CD14-positive monocyte (primary cell): ENCODE measurements around the gene RIT2. TPM values are rescaled to one million over a fixed set of nuclear protein-coding genes. Genes with fewer than 3 reads are reported as not detected.

Experiments
- DNase-seq, 3 donors: peaks; one replicate each; pipeline ENCODE4 v3.0.0-alpha.2; 2011 to 2022
- H2AFZ ChIP-seq: 2 replicates; pipeline ENCODE4 v1.6.0; 2012; ENCODE audit warnings: mild to moderate bottlenecking, low read depth, low read length, inconsistent platforms; ENCODE audit not compliant: insufficient read depth, poor library complexity, severe bottlenecking
- H3K27ac ChIP-seq, 2 donors: 1 replicate in 1 of 2; 2 replicates in 1 of 2; pipeline ENCODE4 v1.5.1; 2012 to 2013; ENCODE audit warnings: low read length in 2 of 2, control low read depth in 1 of 2, inconsistent platforms in 1 of 2, low read depth in 1 of 2, mild to moderate bottlenecking in 1 of 2
- H3K27me3 ChIP-seq, 2 donors: one replicate each; pipeline versions ENCODE4 v1.6.0 to v1.6.1; 2011 to 2013; ENCODE audit warnings: low read length in 2 of 2; ENCODE audit not compliant: control insufficient read depth in 2 of 2, insufficient read depth in 2 of 2
- H3K36me3 ChIP-seq, 2 donors: replicated peaks in 1 of 2; 1 replicate in 1 of 2; 2 replicates in 1 of 2; pipeline versions ENCODE4 v1.5.1 to v1.6.1; 2012 to 2013; ENCODE audit warnings: low read length in 2 of 2, control low read depth in 1 of 2, inconsistent platforms in 1 of 2, mild to moderate bottlenecking in 1 of 2; ENCODE audit not compliant: insufficient read depth in 2 of 2, control insufficient read depth in 1 of 2
- H3K4me1 ChIP-seq, 2 donors: 1 replicate in 1 of 2; 2 replicates in 1 of 2; pipeline versions ENCODE4 v1.5.1 to v1.6.1; 2012 to 2013; ENCODE audit warnings: low read length in 2 of 2, control low read depth in 1 of 2, inconsistent platforms in 1 of 2, mild to moderate bottlenecking in 1 of 2, moderate library complexity in 1 of 2; ENCODE audit not compliant: insufficient read depth in 2 of 2, control insufficient read depth in 1 of 2
- H3K4me2 ChIP-seq: replicated peaks from 2 replicates; pipeline ENCODE3; 2012; ENCODE audit warnings: low read length, moderate library complexity, mild to moderate bottlenecking; ENCODE audit not compliant: poor library complexity, severe bottlenecking; ENCODE audit errors: extremely low read depth
- H3K4me3 ChIP-seq, 3 experiments: fragments of 200-600 bp in 1 of 3; sonication (generic) in 1 of 3; replicated peaks in 1 of 3; 1 replicate in 2 of 3; 2 replicates in 1 of 3; pipeline ENCODE4 v1.5.1; 2011 to 2013; ENCODE audit warnings: low read length in 3 of 3, mild to moderate bottlenecking in 3 of 3, control low read depth in 2 of 3, low read depth in 2 of 3, inconsistent platforms in 1 of 3, moderate library complexity in 1 of 3
- H3K79me2 ChIP-seq: 2 replicates; pipeline ENCODE4 v1.6.0; 2012; ENCODE audit warnings: mild to moderate bottlenecking, control low read depth, inconsistent platforms, low read length, moderate library complexity; ENCODE audit not compliant: insufficient read depth
- H3K9ac ChIP-seq: 2 replicates; pipeline ENCODE4 v1.6.0; 2017; ENCODE audit warnings: low read length, mild to moderate bottlenecking; ENCODE audit not compliant: insufficient read depth, poor library complexity, severe bottlenecking
- H3K9me3 ChIP-seq, 2 donors: replicated peaks in 1 of 2; 1 replicate in 1 of 2; 2 replicates in 1 of 2; pipeline versions ENCODE4 v1.5.1 to v1.6.1; 2012 to 2013; ENCODE audit warnings: low read length in 2 of 2, control low read depth in 1 of 2; ENCODE audit not compliant: control insufficient read depth in 1 of 2, insufficient read depth in 1 of 2
- H4K20me1 ChIP-seq: 2 replicates; pipeline ENCODE4 v1.6.0; 2012; ENCODE audit warnings: mild to moderate bottlenecking, low read length, control low read depth, moderate library complexity; ENCODE audit not compliant: insufficient read depth
- H3K27ac Mint-ChIP-seq, 7 donors: one replicate each; pipeline ENCODE4 v1.8.0; 2020; ENCODE audit warnings: mild to moderate bottlenecking in 7 of 7, mixed read lengths in 7 of 7, moderate library complexity in 6 of 7, inconsistent platforms in 2 of 7
- H3K27me3 Mint-ChIP-seq, 3 donors: one replicate each; pipeline ENCODE4 v1.8.0; 2021 to 2022; ENCODE audit warnings: low read depth in 3 of 3, mild to moderate bottlenecking in 3 of 3, mixed read lengths in 3 of 3, moderate library complexity in 3 of 3, inconsistent platforms in 1 of 3
- H3K36me3 Mint-ChIP-seq, 2 donors: one replicate each; pipeline ENCODE4 v1.8.0; 2020; ENCODE audit warnings: mixed read lengths in 2 of 2, inconsistent platforms in 1 of 2, mild to moderate bottlenecking in 1 of 2
- H3K4me1 Mint-ChIP-seq: one replicate; pipeline ENCODE4 v1.8.0; 2020; ENCODE audit warnings: mild to moderate bottlenecking, mixed read lengths
- H3K4me3 Mint-ChIP-seq, 2 donors: one replicate each; pipeline ENCODE4 v1.8.0; 2020; ENCODE audit warnings: mild to moderate bottlenecking in 2 of 2, mixed read lengths in 2 of 2, moderate library complexity in 1 of 2
- H3K9me3 Mint-ChIP-seq, 7 donors: one replicate each; pipeline ENCODE4 v1.8.0; 2020 to 2022; ENCODE audit warnings: mixed read lengths in 7 of 7, mild to moderate bottlenecking in 6 of 7, moderate library complexity in 6 of 7, inconsistent platforms in 2 of 7
- CTCF ChIP-seq: fragments of 200-600 bp; IDR thresholded peaks from one replicate; pipeline ENCODE4 v1.8.0; 2022; ENCODE audit warnings: antibody characterized with exemption, mild to moderate bottlenecking
- WGBS: methylation state at CpG from one replicate; pipeline ENCODE4 v1.1.5; 2013; ENCODE audit warnings: missing lambda C conversion rate; ENCODE audit not compliant: insufficient coverage; 5-methylcytosine and 5-hydroxymethylcytosine counted together
- intact Hi-C, 2 donors: fragments of 100-400 bp; cut with micrococcal nuclease; formaldehyde crosslinking; loops; one replicate each; pipeline versions ENCODE4 v1.15.0 to v1.15.1; 2023
- polyA plus RNA-seq, 3 donors: library from polyadenylated mRNA; depleted of rRNA in 1 of 3; unstranded in 2 of 3; stranded (reverse) in 1 of 3; fragments of 300-500 nt in 2 of 3; fragments of >200 nt in 1 of 3; fragmentation: Illumina TruSeq in 2 of 3; gene quantifications; 1 replicate in 2 of 3; 2 replicates in 1 of 3; pipeline ENCODE4 v1.2.3, GENCODE V29; 2012 to 2021

RIT2 gene
- polyA plus RNA-seq, 3 donors = not detected

GRCh38 chr18:42954887-42955286 lies 160.6 kb downstream of the RIT2 start:
- Histone ChIP-seq H3K4me2 (no peak overlapping the region), H3K79me2 (no peaks in the 10 kb centered on the region), H3K36me3 (no peaks in the 10 kb centered on the region), H3K4me3 (no peak overlapping the region), H3K27ac (no peak overlapping the region), H3K9me3 (no peaks in the 10 kb centered on the region), H3K9ac (no peak overlapping the region), H3K4me1 (no peaks in the 10 kb centered on the region), H2AFZ (no peak overlapping the region), H4K20me1 (no peaks in the 10 kb centered on the region), H3K27me3 (no peaks in the 10 kb centered on the region)
- Mint-ChIP-seq H3K4me1 (no peaks in the 10 kb centered on the region), H3K4me3 (no peak overlapping the region), H3K36me3 (no peaks in the 10 kb centered on the region), H3K9me3 (peaks cover 0 to 4% (median 0%) of the 10 kb centered on the region in 7 donors), H3K27ac (no peak overlapping the region), H3K27me3 (no peaks in the 10 kb centered on the region)
- TF ChIP-seq CTCF = no peak
- intact Hi-C loops = no loop called here
- WGBS = no CpG with 5 or more reads among the region's 1 CpG
- no peak for DNase-seq

- Histone ChIP-seq H3K27me3 (no peaks in the 10 kb centered on the region), H3K4me2 (no peak overlapping the region), H3K27ac (no peak overlapping the region), H3K4me3 (no peak overlapping the region), H3K79me2 (no peaks in the 10 kb centered on the region), H4K20me1 (no peaks in the 10 kb centered on the region), H2AFZ (no peak overlapping the region), H3K36me3 (no peaks in the 10 kb centered on the region), H3K9ac (no peak overlapping the region), H3K9me3 (no peaks in the 10 kb centered on the region), H3K4me1 (no peaks in the 10 kb centered on the region)
- intact Hi-C loops = no loop called here
- Mint-ChIP-seq H3K27me3 (no peaks in the 10 kb centered on the region), H3K4me1 (no peaks in the 10 kb centered on the region), H3K36me3 (no peaks in the 10 kb centered on the region), H3K4me3 (no peak overlapping the region), H3K9me3 (peaks cover 0 to 4% (median 0%) of the 10 kb centered on the region in 7 donors), H3K27ac (no peak overlapping the region)
- TF ChIP-seq CTCF = no peak
- no peak for DNase-seq
- no CpG with 5 or more reads among the region's 1 CpG for WGBS
Observed at GRCh38 chr18:42953306-42953705, 162.2 kb downstream of the RIT2 start.
